NCI-H2107 (cell line): Measurements from ENCODE around the gene SHB.

Experiments used
- DNase-seq: peaks from one replicate; lab custom pipeline; 2025; lab: John Stamatoyannopoulos, UW

The SHB gene

GRCh38 chr9:38008168-38009034 is 60.6 kb downstream of the SHB start:
- DNase-seq = no peak

GRCh38 chr9:38007016-38007415 is 62.0 kb downstream of the SHB start:
- no peak for DNase-seq

- no peak for DNase-seq
These were observed 62.9 kb downstream of the SHB start for GRCh38 chr9:38006163-38006562.

GRCh38 chr9:38004809-38005560 is 64.0 kb downstream of the SHB start:
- DNase-seq = peak; percentile 59

GRCh38 chr9:38003946-38004808 is 64.8 kb downstream of the SHB start:
- DNase-seq = no peak

GRCh38 chr9:38003230-38003629 is 65.8 kb downstream of the SHB start:
- DNase-seq = no peak

GRCh38 chr9:38001430-38001829 is 67.6 kb downstream of the SHB start:
- DNase-seq = no peak

GRCh38 chr9:38000735-38001134 is 68.3 kb downstream of the SHB start:
- no peak for DNase-seq

- no peak for DNase-seq
These were observed 68.7 kb downstream of the SHB start for GRCh38 chr9:38000332-38000731.

- DNase-seq = peak; percentile 42
These were observed 69.3 kb downstream of the SHB start for GRCh38 chr9:37999588-38000189.

- DNase-seq = no peak
These were observed 70.0 kb downstream of the SHB start for GRCh38 chr9:37998881-37999587.

- no peak for DNase-seq
These were observed 71.2 kb downstream of the SHB start for GRCh38 chr9:37997636-37998374.

- DNase-seq = no peak
These were observed 72.2 kb downstream of the SHB start for GRCh38 chr9:37996819-37997217.

GRCh38 chr9:37995961-37996818 is 72.8 kb downstream of the SHB start:
- DNase-seq = no peak

- no peak for DNase-seq
These were observed 73.7 kb downstream of the SHB start for GRCh38 chr9:37995348-37995737.

GRCh38 chr9:37994639-37995347 is 74.2 kb downstream of the SHB start:
- DNase-seq = peak; percentile 46

- DNase-seq = no peak
These were observed 76.1 kb downstream of the SHB start for GRCh38 chr9:37992924-37993349.

GRCh38 chr9:37990404-37991015 is 78.5 kb downstream of the SHB start:
- DNase-seq = no peak
